HCT116 (cell line): ENCODE measurements around the gene MAP3K5.

Experiments
- CEBPB ChIP-seq: IDR thresholded peaks from 2 replicates; pipeline ENCODE4 v1.6.1; 2012; ENCODE audit warnings: low read depth
- CTCF ChIP-seq, 3 experiments: fragments of 200-600 bp in 1 of 3; sonication (generic) in 1 of 3; IDR thresholded peaks in 2 of 3; conservative IDR thresholded peaks in 1 of 3; 2 replicates each; pipeline ENCODE4 v1.5.1; 2012 to 2017; ENCODE audit warnings: low read depth in 2 of 3, low read length in 2 of 3, antibody characterized with exemption in 1 of 3, borderline replicate concordance in 1 of 3, control low read depth in 1 of 3, mild to moderate bottlenecking in 1 of 3, mixed read lengths in 1 of 3, mixed run types in 1 of 3, moderate library complexity in 1 of 3; ENCODE audit not compliant: insufficient read depth in 1 of 3
- EZH2 ChIP-seq: fragments of 200-600 bp; sonication (generic); IDR thresholded peaks from 2 replicates; pipeline ENCODE4 v1.6.1; 2017; ENCODE audit warnings: antibody characterized with exemption, mixed run types
- FOSL1 ChIP-seq: IDR thresholded peaks from 2 replicates; pipeline ENCODE4 v1.6.1; 2012; ENCODE audit warnings: low read depth
- JUND ChIP-seq: IDR thresholded peaks from 2 replicates; pipeline ENCODE4 v1.6.1; 2012
- POLR2A ChIP-seq: IDR thresholded peaks from 2 replicates; pipeline ENCODE4 v1.7.0; 2011; ENCODE audit warnings: borderline replicate concordance; ENCODE audit not compliant: insufficient read depth, insufficient read length; ENCODE audit errors: extremely low read depth
- POLR2AphosphoS5 ChIP-seq: IDR thresholded peaks from 2 replicates; pipeline ENCODE4 v1.6.1; 2011; ENCODE audit warnings: mild to moderate bottlenecking, low read depth, low read length, moderate library complexity
- RAD21 ChIP-seq: IDR thresholded peaks from 2 replicates; pipeline ENCODE4 v1.6.1; 2012; ENCODE audit warnings: low read depth, mild to moderate bottlenecking
- REST ChIP-seq: IDR thresholded peaks from 2 replicates; pipeline ENCODE4 v1.6.1; 2012; ENCODE audit warnings: low read depth
- SP1 ChIP-seq: IDR thresholded peaks from 2 replicates; pipeline ENCODE4 v1.6.1; 2012; ENCODE audit warnings: low read depth
- ZNF274 ChIP-seq: fragments of 200-500 bp; sonication (Bioruptor generic); IDR thresholded peaks from 2 replicates; pipeline ENCODE4 v1.6.1; 2014; ENCODE audit warnings: mild to moderate bottlenecking, low read depth, low read length, inconsistent platforms
- TF ChIP-seq, protein P1 (sequence below): IDR thresholded peaks from 2 replicates; pipeline ENCODE4 v1.6.1; 2012

DNA sequence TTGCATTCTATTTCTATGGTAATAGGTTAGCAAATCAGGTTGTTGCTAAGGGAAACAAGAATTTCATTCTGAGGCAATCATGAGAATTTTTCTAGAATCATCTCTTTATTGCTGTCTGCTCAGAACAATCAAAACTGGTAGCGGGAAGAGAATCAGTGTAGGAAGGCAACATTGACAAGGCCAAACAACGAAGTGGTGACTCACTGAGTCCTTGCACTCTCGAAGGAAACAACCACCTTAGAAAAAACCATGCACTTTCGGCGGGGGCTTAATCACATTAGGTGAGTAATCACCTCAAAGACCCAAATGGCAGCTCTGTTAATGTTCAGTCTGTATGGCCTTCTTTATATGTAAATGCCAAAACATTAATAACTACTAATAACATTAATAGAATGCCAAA, 163.3 kb downstream of the MAP3K5 start:
- TF ChIP-seq FOSL1 (no peak), POLR2A (no peak), ZNF274 (no peak), CTCF (IDR thresholded peaks at IDR 0.05 in 2 of 3, conservative IDR thresholded peaks at IDR 0.05 in 1 of 3; ENCODE audit: borderline replicate concordance in 1 of 3, insufficient read depth in 1 of 3, low read depth in 2 of 3, low read length in 2 of 3) (no peak), CEBPB (no peak), EZH2 (no peak), JUND (no peak), POLR2AphosphoS5 (no peak), REST (no peak), RAD21 (no peak), SP1 (no peak)
- TF ChIP-seq, protein P1, sequence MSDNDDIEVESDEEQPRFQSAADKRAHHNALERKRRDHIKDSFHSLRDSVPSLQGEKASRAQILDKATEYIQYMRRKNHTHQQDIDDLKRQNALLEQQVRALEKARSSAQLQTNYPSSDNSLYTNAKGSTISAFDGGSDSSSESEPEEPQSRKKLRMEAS, result no peak
